LNCAP (cell line): ENCODE data around the gene ALOXE3.

ENCODE experiments used
- CTCF ChIP-seq: fragments of 450-650 bp; IDR thresholded peaks from 2 replicates; pipeline ENCODE4 v1.5.1; 2017; ENCODE audit warnings: mild to moderate bottlenecking

ALOXE3 gene

DNA sequence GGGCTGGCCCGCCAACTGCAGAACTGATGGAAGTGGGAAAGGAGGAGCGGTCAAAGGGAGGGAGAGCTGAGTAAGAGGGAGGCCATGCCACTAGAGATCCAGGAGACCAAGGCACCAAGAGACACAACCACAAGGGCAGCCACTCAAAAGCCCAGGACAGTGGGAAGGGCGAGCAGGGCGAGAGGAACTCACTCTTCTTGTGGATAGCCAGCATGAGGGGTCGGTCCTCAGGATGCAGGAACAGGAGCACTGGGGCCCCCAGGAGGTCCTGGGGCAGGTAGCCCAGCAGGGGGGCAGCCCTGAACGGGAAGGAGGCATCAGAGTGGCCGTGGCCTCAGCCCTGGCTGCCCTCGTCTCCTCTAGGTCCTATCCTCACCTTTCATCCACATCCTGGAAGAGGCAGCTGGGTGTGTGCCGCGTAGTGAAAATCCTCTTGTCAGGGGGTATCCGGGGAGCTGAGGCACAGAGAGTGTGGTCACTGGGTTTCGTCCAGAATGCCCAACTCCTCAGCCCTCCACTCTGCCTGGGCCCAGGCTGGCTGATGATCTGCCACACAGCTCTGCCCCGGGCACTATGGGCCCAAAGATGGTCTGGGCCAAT, 29.6 kb upstream of the ALOXE3 start:
- TF ChIP-seq CTCF, result no peak

GRCh38 chr17:8147141-8147804, 29.0 kb upstream of the ALOXE3 start:
- TF ChIP-seq CTCF, result no peak

DNA sequence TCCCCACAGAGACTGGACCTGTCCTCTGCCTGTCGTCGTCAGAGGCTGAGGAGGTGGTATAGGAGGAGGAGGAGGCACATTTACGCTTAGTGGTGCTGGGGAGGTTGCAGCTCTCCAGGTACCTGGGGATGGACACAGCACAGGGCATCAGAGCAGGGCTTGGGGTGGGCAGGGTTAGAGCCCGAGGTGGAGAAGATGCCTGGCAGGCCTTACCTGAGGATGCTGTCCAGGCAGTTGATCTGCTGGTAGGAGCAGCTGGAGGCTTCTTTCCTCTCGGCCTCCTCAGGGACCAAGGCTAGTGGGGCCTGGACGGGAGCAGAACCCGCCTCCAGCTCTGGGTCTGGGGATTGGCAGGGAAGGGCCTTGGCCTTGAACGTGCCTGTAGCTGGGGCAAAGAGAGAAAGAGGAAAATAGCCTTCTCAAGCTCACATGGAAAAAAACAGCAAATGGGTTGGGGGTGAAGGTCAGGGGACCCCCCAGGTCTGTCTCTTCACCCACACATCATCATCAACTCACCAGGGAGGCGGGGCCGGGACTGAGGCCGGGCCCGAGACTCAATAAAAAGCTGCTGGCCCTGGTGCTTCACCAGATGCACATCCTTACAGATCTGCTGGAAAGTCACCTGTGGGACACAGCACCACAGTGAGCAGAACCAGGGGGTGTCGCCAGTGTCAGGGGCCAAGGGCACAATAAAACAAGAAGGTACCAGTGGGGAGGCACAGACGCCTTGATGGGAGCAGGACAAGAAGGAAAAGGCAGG, 28.2 kb upstream of the ALOXE3 start:
- TF ChIP-seq CTCF, result no peak

DNA sequence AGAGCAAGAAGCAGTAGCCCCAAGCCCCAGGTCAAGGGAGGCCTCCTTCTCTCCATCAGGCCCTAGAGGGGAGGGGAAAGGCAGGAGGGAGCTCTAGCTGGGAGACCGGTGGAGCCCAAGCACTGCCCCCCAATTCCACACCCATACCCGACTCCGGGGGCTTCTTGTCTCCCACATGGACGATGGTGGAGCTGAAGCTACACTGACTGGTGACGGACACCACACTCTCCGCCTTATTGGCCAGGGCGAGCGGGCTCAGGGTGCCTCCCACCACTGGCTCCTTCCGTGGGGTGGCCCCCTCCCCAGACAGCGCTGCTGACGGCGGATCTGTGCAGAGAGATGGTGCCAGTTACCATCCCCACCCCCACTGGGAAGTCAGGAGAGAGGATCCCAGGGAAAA, 27.5 kb upstream of the ALOXE3 start:
- no peak for TF ChIP-seq CTCF

DNA sequence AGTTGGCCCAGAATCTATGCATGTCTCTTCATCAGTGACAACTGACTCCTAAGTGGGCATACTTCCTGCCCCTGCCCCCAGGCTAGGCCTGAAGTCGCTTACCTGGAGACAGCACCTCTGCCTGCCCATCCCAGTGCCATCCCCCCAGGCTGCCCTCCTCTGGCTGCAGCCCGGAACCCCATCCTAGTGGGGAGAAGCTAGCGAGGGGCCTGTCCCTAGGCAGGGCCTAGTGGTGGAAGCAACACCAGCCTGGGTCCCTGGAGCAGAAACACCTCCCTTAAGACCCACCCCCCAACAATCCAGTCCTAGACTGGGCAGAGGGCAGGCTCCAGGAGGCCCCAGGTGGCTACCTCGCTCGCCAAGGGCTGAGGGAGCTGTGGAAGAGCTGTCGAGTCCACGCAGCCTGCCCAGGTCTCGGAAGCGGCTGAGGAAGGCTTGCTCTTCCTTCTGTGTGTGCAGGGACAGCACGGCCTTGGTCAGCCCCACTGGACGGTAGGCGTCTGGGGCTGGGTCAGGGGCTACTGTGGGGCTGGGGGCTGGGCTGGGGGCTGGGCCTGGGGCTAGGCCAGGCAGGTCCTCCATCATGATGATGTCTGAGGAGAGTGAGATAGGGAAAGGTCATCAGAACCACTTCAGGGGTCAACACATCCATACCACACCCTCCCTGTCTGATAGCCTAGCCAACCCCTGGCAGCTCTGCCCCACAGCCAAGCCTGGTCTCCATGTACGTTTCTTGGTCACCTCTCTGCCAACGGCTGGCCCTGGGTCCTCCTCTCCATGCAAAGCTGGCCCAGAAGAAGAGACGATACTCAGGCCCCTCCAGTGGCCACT, 26.3 kb upstream of the ALOXE3 start:
- no peak for TF ChIP-seq CTCF

DNA sequence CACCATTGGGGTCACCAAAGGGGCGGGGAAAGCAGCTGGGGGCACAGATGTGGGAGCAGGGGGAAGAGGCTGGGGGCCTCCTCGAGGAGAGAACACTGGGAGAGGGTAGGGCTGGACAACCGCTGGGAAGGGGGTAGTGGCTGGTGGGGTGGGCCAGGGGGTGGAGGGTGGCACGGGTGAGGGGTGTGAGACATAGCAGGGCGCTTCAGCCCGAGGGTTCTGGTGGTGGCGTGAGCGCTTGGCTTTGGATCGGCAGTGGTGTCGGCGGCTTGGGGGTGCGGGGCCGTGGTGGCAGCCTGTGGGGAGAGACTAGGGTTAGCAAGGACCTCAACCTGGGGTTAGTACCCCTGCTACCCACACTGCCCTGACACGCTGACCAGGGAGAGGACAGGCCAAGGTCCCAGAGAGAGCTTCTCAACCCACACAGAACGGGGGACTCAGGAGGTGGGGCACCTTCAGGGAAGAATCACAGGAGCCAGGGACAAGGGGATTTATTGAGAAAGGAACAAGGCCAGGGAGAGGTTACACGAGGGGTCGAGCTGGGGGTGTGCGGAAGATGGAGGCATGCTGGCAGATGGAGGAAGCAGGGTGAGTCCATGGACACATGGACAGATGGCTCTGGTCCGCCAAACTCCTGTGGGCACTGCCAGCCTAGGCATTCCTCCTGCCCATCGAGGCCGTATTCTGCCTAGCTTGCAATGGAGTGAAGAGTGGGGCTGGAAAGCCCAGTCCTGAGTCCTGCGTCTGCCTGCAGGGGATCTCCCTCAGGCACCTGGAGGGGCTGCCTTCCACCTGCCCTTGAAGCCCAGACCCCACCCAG, 25.5 kb upstream of the ALOXE3 start:
- no peak for TF ChIP-seq CTCF
